ENCODE data around the gene RAD9A.

RAD9A gene

DNA sequence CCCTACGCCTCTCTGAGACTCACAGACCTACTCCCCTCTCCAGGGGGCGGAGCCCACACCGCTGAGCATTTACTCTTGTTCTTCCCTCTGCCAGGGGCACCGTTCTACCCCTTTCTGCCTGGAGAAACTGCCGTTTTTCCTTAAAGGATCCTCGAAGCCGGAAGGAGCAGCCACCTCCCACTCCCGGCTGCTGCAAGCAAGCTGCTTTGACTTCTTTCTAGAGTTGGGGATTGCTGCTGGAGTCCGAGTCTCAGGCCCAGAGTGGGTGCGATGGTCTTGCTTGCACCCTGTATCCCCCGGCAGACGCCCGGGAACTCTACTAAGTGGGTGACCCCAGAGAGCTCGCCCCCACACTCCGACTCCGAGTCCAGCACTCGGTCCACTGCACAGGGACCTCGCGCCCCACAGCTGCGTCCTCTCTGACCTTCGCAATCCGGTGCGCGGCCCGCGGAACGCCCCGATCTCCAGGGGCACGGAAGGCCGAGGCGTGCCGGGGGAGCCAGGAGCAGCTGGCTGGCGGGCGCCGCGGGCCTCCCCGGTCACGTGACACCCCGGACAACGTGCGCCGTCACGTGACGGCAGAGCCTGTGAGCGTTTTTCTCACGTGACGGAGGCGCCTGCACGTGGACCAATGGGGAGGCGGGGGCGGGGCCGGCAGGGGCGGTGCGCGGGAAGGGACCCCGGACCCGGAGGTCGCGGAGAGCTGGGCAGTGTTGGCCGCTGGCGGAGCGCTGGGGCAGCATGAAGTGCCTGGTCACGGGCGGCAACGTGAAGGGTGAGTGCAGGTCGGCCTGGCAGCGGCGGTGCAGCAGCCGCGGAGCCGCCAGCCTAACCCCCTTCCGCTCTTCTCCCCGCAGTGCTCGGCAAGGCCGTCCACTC is at the start of gene RAD9A:
Gene RAD9A (plus strand): TSS at position 683 of the 879 bp plus-strand sequence. CDS start 59 bp downstream, at position 742.
- peak; percentile 89 for DNase-seq

DNA sequence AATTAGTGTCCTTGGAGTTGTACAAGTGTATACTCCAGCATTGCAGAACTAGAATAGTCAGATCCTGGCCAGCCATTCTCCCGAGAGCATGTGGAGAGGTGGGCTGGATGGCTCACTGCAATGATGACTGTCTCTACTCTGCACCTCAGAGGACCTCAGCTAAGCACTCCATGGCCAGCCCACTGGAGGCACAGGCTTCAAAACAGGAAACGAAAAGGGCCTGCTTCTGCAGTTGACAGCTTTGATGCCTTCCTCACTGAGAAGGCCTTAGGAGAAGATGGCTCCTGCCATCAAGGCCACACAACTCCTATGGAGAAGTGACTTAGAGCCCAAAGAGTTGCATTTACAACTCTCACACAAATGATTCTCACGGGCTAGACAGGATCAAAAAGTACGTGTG is 47.5 kb upstream of the RAD9A start:
- DNase-seq = no peak

GRCh38 chr11:67345247-67345919 is 46.4 kb upstream of the RAD9A start:
- no peak for DNase-seq

GRCh38 chr11:67345920-67346819 is 45.6 kb upstream of the RAD9A start:
- no peak for DNase-seq

DNA sequence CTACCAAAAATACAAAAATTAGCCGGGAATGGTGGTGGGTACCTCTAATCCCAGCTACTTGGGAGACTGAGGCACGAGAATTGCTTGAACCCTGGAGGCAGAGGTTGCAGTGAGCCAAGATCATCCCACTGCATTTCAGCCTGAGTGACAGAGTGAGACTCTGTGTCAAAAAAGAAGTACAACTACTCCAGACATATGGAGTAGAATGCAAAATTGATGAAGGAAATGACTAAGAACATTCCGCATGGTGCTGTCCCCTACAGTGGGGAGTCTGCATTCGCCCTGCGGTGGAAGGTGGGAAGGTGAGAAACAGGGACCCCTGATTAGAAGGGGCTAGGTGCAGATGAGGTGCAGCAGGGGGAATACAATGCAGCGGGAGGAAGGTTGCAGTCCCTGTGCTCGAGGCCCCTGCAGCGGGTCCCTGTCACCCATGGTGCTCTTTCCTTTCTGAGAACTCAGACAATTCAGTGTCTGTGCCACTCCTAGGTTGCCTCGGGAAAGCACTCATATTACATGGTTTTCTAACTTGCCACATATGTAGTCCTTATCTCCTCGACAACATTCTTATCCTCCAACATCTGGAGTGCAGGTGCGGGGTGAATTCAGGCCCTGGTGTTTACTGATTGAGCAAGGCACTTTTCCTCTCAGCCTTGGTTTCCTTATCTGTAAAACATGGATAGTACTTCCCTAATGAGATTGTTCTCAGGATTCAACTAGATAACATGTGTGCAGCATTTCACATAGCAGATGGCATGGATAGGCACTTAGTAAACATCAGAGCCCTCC is 43.6 kb upstream of the RAD9A start:
- DNase-seq = no peak

DNA sequence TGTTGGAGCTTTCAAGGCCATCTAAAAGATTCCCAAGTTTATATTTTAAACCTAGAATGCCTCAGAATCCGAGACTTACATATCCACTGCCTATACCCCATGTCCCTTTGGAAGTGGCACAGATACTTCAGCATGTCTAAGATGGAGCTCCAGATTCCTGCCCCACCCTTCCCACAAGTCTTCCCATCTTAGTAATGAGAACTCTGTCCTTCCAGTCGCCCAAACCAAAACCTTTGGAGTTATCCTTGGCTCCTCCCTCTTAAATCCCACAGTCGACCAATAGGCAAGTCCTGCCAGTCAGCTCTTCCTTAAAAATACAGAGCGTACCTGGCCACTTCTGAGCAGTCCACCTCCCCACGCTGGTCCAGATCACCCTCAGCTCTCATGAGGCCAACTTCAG is 42.8 kb upstream of the RAD9A start:
- DNase-seq = no peak

- no peak for DNase-seq
Measured at GRCh38 chr11:67349457-67349856, 42.3 kb upstream of the RAD9A start.

DNA sequence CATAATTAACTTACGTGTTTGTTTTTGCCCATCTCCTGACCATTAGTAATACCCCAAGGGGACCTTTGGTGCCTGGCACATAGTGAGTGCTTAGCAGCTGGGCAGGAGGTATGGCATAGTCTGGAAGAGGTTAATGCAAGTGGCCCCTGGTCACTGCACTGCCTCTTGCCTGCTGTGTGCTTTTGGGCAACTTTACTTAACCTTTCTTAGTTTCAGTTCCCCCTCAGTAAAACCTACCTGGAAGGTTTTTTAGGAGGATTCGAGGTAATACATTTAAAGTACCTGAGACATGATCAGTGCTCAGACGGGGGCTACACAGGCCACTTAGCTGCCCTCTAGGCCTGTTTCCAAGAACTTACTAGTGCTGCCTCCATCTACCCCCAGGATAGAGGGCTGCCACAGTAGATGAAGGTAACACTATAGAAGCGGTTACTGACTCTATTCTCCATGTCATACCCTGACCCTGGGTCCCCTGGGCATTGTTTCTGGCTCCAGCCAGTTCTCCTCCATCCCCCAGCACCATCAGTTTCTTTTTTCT is 41.8 kb upstream of the RAD9A start:
- DNase-seq = no peak

GRCh38 chr11:67351275-67352005 is 40.3 kb upstream of the RAD9A start:
- DNase-seq = peak; percentile 67

- DNase-seq = no peak
Measured at GRCh38 chr11:67352546-67353316, 39.1 kb upstream of the RAD9A start.

DNA sequence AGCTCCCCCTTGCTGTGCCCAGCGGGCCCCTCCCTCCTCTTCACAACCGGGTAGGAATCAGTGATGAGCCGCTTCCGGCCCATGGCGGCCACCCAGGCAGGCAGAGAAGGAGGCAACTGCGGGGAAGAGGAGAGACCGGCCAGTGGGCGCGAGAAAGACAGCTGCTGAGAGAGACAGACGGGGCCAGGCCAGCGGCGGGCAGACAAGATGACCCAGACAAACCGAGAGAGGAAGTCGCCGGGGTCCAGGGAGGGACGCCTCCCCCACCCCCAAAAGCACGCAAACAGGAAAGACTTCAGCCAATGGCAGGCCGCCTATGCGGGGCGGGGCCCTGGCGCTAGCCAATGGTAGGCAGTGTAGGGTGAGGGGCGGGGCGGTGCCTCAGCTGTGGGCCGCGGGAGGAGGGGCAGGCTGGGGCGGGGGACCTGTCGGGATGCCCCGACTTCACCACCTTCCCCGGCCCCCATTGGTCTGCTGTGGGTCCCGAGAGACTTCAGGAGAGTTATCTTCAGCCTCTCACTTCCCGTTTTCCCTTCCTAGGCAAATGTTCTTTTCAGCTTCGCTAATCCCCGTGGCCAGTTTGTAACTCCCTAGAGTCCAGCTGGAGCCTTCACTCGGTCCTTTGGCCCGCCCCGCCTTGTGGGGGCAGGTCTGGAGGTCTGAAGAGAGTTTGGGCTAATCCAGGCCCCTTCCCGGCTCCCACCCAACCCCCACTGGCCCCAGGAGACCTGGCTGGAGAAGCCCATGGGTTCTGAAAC is 38.3 kb upstream of the RAD9A start, which contains the start of gene POLD4:
Gene POLD4 (minus strand): TSS at position 230 of the 758 bp plus-strand sequence. CDS start 147 bp downstream, at position 83.
- DNase-seq = peak; percentile 96

DNA sequence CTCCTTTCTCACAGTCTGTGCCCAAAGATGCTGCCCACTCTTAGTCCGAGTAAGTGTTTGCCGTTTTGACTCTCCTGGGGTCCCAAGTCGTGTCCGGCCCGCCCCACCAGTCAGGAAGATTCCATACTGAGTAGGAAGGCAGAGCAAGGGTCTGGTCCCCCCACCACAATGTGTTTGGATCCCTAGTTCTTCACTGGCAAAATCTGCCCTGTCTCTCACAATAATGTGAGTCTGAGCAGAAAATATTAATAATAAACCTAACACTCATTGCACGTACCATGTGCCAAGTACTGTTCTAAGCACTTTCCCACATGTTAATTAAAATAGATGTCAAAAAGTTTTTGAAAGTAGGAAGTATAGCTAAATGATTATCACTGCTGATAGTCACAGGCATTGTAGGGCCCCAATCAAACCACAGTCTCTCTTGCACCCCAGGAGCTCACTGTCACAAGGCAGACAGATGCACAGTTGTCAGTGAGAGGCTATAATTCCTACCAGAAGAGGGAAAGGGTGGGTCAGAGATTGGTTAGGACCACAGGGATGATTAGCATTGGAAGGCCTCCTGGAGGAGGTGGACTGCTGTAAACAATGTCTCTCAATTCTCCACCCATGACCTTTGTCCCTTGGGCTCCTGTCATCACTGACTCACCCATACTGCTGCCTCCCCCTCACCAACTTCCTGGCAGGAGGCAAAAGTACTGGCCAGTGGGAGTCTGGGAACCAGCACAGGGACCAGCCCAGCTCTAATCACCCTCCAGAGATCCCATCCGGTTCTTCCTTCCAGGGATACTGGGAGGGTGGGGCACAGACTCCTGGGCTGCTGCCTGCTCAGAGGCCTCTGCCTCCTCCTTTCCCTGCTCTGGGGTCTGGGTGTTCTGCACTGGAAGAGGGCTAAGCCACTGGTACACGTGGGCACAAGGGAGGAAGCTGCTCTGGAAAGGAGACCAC is 37.4 kb upstream of the RAD9A start:
- no peak for DNase-seq

DNA sequence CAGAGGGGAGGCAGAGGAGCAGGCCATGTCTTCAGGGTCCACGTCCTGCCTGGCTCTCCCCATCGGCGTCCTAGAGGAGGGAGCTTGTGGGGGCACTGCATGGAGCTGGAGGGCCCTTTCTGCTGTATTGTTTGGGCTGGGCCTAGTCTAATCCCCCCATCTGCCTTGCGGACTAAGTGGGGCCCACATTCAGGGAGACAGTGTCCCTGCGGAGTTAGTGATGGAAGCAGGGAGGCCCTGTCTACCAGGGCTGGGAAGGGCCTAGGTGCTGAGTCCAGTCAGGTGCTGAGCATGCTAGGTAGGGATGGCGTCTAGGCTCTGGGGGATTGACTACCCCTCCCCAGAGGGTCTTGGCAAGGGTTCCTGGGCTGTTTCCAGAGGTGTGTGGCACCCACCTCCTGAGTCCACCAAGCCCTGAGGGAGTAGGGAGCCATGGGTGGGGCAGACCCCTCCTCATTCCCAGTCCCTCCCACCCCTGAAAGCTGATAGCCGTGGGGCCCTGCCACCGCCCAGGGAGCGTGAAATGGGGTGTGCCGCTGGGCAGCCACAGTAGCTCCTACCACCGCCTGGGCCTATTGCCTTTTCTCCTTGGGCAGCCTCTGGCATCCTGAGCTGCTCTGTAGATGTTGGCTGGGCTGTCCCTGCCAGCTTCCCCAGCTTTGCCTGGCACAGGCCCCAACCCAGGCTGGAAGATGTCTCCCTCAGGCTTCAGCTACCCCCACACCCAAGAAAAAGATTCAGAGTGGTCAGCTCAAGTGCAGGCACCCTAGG is 36.6 kb upstream of the RAD9A start:
- no peak for DNase-seq

DNA sequence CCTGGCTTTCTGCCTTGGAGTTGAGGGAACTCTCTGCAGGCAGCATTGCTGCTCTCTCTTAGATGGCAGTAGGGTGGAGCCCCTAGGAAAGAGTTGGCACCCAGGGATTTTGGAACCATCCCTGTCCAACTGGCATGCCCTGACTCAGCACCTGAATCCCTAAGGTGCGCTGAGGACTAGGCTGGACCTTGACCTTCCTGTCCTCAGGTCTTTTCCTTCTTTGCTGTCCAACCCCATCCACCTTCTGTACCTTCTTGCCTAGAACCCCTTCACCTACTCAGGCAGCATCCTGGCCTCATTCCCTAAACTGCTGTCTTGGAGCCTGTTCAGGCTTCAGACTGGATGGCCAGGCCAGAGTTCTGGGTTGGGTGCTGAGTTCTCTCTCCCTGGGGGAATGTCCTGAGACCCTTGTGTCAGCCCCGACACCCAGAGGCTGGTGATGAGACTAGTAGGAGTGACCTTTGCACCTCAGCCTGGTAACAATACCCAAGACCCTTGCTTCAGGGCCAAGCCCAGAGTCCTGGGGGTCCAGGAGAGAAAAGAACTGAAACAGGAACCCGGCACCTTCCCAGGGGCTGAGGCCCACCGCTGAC is 35.9 kb upstream of the RAD9A start:
- no peak for DNase-seq

GRCh38 chr11:67356387-67356863 is 35.4 kb upstream of the RAD9A start:
- no peak for DNase-seq

DNA sequence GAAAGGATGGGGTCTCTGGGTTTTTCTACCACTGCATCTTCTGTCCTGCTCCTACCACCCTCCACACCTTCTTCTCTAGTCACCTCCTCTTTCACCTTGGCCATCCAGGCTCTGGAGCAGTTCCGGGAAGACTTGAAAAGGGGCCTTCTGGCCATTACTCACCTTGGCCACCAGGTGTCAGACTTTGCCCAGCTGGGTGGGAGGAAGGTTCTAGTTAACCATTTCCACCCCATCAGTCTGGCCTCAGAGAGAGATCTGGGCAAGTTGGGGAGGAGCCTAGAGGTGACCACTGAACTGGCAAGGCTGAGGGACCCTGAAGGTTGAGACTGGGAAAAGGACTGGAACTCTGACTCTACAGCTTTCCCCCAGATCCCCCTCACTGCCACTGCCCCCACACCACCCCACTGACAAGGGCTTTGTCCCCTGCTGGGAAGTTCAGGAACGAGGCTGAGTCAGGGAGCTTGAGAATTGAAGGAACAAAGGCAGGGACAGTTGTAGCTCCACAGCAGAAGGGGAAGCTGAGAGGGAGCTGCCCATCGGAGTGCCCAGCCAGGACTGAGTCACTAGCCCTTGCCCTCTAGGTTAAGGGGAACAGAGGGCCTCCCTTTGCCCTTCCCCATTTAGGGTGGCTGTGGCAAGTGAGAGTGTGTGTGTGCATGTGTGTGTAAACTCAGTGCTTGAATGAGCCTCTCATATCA is 34.8 kb upstream of the RAD9A start:
- DNase-seq = peak; percentile 62

Measured in activated CD4-positive, alpha-beta T cell treated with anti-CD3 and anti-CD28 coated beads, Interleukin-2, amount 50 U/mL, for 1 hour (primary cell).